Psoas muscle (tissue), 8 donors: ENCODE results near the gene RNU6-8. TPM values are rescaled to one million over a fixed set of nuclear protein-coding genes. Genes with fewer than 3 reads are reported as not detected.

Source experiments
- ATAC-seq, 4 donors: fragments of 200-7000 bp; cut with Tn5 transposase; one replicate each; pipeline ENCODE4 v1.9.1; 2020; ENCODE audit warnings: moderate library complexity in 3 of 4, mild to moderate bottlenecking in 2 of 4
- DNase-seq, 2 donors: peaks; one replicate each; pipeline ENCODE4 v3.0.0-alpha.2; 2020
- H3K27ac ChIP-seq: fragments of 200-600 bp; one replicate; pipeline ENCODE4 v1.8.0; 2022
- H3K27me3 ChIP-seq, 3 donors: fragments of 200-600 bp in 1 of 3; one replicate each; pipeline versions ENCODE4 v1.6.1 to v1.8.0; 2013 to 2022; ENCODE audit warnings: low read length in 2 of 3, mild to moderate bottlenecking in 2 of 3, moderate library complexity in 1 of 3; ENCODE audit not compliant: insufficient read depth in 3 of 3
- H3K36me3 ChIP-seq, 2 donors: fragments of 200-600 bp in 1 of 2; one replicate each; pipeline versions ENCODE4 v1.6.1 to v1.8.0; 2013 to 2022; ENCODE audit warnings: low read depth in 1 of 2, mild to moderate bottlenecking in 1 of 2, moderate library complexity in 1 of 2; ENCODE audit not compliant: insufficient read depth in 1 of 2
- H3K4me1 ChIP-seq: fragments of 200-600 bp; one replicate; pipeline ENCODE4 v1.8.0; 2022
- H3K4me3 ChIP-seq: fragments of 200-600 bp; one replicate; pipeline ENCODE4 v1.8.0; 2022; ENCODE audit warnings: mild to moderate bottlenecking
- H3K9me3 ChIP-seq: fragments of 200-600 bp; one replicate; pipeline ENCODE4 v1.8.0; 2022
- WGBS, 3 donors: extraction: QIAGEN DNeasy Blood & Tissue Kit; methylation state at CpG; one replicate each; pipeline versions ENCODE4 v1.1.6 to v1.1.7; 2013; 5-methylcytosine and 5-hydroxymethylcytosine counted together
- intact Hi-C, 2 donors: fragments of 100-400 bp; cut with DNase I; formaldehyde crosslinking; loops; one replicate each; pipeline versions ENCODE4 v1.11.0 to v1.14.2; 2022
- polyA plus RNA-seq, 3 donors: library from polyadenylated mRNA; stranded (reverse); fragments of 200-250 nt; gene quantifications; one replicate each; pipeline ENCODE4 v1.2.3, GENCODE V29; 2013
- total RNA-seq, 4 donors: library from RNA; stranded (reverse); fragmentation: NEBNext Ultra II Directional in 2 of 4; extraction: Animal tissue kit (Norgen Biotek cat#: 25700) in 2 of 4; gene quantifications; one replicate each; pipeline versions ENCODE4 v1.2.1 to v1.2.4, GENCODE V29; 2021 to 2023
- TF ChIP-seq, protein P1 (sequence below): fragments of 200-600 bp; IDR thresholded peaks from one replicate; pipeline ENCODE4 v1.8.0; 2022; ENCODE audit warnings: antibody characterized with exemption
- donor health status: healthy with polysubstance abuse.
- donor health status: DM: no; HTN: no; CAD: no; lungs with moderate emphysema.
- donor health status: Bipolar disorder and iron deficiency.
- donor health status: healthy.
- donor health status: DM: yes; HTN: yes; CAD: no.
- donor health status: DM: no; HTN: no; CAD: no.
- donor health status: DM: no; HTN: no; CAD: no.
- donor health status: DM: yes; HTN: yes; CAD: no.

RNU6-8 gene
- total and polyA plus RNA-seq, 7 donors, result not detected

DNA sequence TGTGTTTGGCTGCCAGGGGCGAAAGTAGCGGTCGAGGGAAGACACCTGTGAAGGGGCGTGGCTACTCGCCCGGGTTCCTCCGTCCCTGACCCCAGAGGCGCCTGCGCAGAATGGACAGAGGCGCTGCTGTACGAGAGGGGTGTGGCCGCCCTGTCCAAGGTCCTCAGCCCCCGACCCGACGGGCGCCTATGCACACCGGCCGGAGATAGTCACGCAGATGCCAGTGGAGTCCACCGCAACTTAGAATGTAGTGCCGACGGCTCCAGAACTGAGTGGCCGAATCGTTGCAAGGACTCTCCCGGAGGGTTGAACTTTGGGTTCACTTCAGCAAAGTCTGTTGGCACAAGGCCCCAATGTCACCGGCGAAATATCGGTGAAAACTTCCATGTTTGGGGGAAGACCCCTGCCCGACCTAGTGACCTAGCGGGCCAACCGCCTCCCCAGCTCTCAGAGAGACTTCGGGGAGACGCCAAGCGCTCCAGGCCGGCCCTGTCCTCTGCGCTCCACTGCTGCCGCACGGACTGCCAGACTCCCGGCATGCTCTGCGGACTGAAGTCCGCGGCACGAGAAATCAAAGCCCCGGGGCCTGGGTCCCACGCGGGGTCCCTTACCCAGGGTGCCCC is 1.8 kb downstream of the RNU6-8 start:
- intact Hi-C loops, result loop anchor here in 1 of 2 donors (5.0 kb wide), 2 partner anchors 51 to 271 kb away; no protein-coding TSS in a partner anchor
- TF ChIP-seq, protein P1, sequence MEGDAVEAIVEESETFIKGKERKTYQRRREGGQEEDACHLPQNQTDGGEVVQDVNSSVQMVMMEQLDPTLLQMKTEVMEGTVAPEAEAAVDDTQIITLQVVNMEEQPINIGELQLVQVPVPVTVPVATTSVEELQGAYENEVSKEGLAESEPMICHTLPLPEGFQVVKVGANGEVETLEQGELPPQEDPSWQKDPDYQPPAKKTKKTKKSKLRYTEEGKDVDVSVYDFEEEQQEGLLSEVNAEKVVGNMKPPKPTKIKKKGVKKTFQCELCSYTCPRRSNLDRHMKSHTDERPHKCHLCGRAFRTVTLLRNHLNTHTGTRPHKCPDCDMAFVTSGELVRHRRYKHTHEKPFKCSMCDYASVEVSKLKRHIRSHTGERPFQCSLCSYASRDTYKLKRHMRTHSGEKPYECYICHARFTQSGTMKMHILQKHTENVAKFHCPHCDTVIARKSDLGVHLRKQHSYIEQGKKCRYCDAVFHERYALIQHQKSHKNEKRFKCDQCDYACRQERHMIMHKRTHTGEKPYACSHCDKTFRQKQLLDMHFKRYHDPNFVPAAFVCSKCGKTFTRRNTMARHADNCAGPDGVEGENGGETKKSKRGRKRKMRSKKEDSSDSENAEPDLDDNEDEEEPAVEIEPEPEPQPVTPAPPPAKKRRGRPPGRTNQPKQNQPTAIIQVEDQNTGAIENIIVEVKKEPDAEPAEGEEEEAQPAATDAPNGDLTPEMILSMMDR, result no peak
- Histone ChIP-seq H3K4me3 (peak overlapping the region; percentile 84), H3K27me3 (no peaks in the 10 kb centered on the region), H3K9me3 (no peaks in the 10 kb centered on the region), H3K27ac (peak overlapping the region; percentile 89), H3K36me3 (no peaks in the 10 kb centered on the region), H3K4me1 (peaks cover 5% of the 10 kb centered on the region)
- ATAC-seq, result peak; percentile 78 to 80 (median 79)
- 0% methylated on average over 46 of the region's 46 CpGs for WGBS, 3 donors
- DNase-seq, result peak; percentile 83 to 90

DNA sequence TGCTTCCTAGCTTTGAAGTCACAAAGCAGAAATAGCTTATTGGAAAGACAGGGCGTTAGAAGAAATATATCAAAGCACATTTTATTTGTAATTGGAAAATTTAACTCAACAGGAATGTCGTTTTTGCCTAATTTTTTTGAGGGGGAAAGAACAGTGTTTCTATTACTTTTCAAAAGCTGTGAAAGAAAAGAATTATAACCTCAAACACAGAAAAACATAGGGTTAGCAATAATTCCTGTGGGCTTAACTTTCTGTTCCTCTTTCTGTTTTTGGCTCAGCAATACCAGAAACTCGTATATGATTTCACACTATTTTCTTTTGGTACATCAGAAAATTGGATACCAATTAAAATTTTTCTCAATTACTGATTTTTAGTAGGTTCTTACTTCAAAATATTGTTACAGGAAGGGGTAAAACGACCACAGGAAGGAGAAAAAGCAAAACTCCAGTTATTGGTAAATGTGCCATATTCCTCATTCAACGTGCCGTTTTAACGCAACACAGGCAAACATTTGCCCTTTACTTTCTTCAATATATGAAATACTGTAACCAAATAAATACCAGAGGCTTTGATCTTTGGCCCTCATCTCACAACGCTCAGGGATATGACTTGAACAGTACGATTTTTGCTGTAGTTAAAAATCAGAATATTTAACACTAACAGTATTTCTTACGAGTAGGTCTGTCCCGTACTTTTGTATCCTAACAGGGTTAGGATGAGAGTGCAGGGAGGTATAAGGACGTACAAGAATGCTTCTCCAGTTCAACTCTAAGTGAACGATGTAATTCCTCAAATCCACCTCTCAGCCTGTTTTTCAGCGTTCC is 2.5 kb downstream of the RNU6-8 start:
- 9 to 10% (median 9%) methylated on average over 14 of the region's 14 CpGs for WGBS, 3 donors

DNA sequence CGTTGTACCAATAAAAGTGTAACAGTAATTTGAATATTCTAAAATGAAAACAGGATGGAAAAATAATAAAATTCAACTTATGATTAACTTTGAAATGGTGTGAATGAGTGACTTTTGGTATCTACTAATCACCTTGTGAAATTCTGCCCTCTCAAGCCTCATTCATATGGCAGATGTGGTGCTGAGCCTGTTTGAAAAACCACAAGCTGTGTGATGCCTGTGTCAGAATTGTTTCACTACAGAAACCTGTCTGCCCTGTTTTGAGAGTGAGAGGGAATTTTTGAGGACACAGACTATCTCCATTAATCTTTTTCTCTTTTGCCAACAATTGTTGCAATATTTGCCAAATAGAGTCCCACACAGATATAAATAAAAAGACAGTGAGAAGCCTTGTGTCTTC is 5.2 kb downstream of the RNU6-8 start:
- intact Hi-C loops, result no loop called here
- WGBS, 3 donors, result 44 to 71% (median 50%) methylated on average over 1 of the region's 1 CpG
- Histone ChIP-seq H3K27me3 (peaks cover 0 to 3% (median 0%) of the 10 kb centered on the region in 3 donors), H3K4me1 (peaks cover 5% of the 10 kb centered on the region), H3K4me3 (no peak overlapping the region), H3K36me3 (no peaks in the 10 kb centered on the region), H3K27ac (no peak overlapping the region), H3K9me3 (no peaks in the 10 kb centered on the region)
- TF ChIP-seq, protein P1, result no peak
- ATAC-seq (no peak), DNase-seq (no peak)

More for the DNA sequence above, 2.5 kb downstream of the RNU6-8 start:
- peaks cover 5% of the 10 kb centered on the region for H3K4me1 ChIP-seq
- TF ChIP-seq, protein P1, result no peak
- no peak for DNase-seq
- no peaks in the 10 kb centered on the region for H3K9me3 ChIP-seq
- intact Hi-C loops, result loop anchor here in 1 of 2 donors (5.0 kb wide), 2 partner anchors 52 to 272 kb away; no protein-coding TSS in a partner anchor
- H3K27me3 ChIP-seq, result no peaks in the 10 kb centered on the region
- H3K36me3 ChIP-seq, result no peaks in the 10 kb centered on the region
- H3K4me3 ChIP-seq, result peak overlapping the region; percentile 84
- no peak for ATAC-seq
- peak overlapping the region; percentile 89 for H3K27ac ChIP-seq

DNA sequence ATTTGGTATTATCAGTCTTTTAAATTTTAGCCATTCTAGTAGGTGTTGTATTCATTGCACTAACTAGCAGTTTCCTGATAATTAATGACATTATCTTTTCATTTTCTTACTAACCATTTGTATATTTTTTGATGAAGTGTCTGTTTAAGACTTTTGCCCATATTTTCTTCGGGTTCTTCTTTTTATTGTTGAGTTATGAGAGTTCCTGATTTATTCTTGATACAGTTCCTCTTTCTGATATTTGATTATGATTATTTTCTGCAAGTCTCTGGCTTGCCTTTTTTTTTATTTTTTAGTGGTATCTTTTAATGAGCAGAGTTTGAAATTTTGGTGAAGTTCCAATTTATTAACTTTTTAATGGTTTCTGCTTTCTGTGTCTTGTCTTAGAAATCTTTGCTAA is 7.4 kb downstream of the RNU6-8 start:
- DNase-seq (no peak), ATAC-seq (no peak)
- H3K9me3 ChIP-seq, result no peaks in the 10 kb centered on the region
- WGBS, 3 donors, result 58 to 79% (median 68%) methylated on average over 1 of the region's 1 CpG
- no peak overlapping the region for H3K27ac ChIP-seq
- intact Hi-C loops, result no loop called here
- H3K27me3 ChIP-seq, result peaks cover 0 to 3% (median 0%) of the 10 kb centered on the region in 3 donors
- no peaks in the 10 kb centered on the region for H3K36me3 ChIP-seq
- H3K4me1 ChIP-seq, result no peaks in the 10 kb centered on the region
- no peak overlapping the region for H3K4me3 ChIP-seq
- TF ChIP-seq, protein P1, result no peak
